Measurements from ENCODE around the gene AHCYL1. TPM values are rescaled to one million over a fixed set of nuclear protein-coding genes. Genes with fewer than 3 reads are reported as not detected.

The AHCYL1 gene
- total RNA-seq, 1 experiment from 2014 or later, result 92.0 TPM

- TF ChIP-seq EZH2 (IDR thresholded peaks at IDR 0.05), result no peak
- no peak for TF ChIP-seq SIN3A (IDR thresholded peaks at IDR 0.05; ENCODE audit: low read depth)
- TF ChIP-seq SRF (IDR thresholded peaks at IDR 0.05; ENCODE audit: low read depth), result no peak
- no peak for TF ChIP-seq ZBTB33 (IDR thresholded peaks at IDR 0.05; ENCODE audit: extremely low read depth, insufficient replicate concordance, low read length)
- TF ChIP-seq YY1 (IDR thresholded peaks at IDR 0.05; ENCODE audit: extremely low read depth, insufficient replicate concordance, low read depth, low read length), result no peak
- TF ChIP-seq REST (IDR thresholded peaks at IDR 0.05; ENCODE audit: low read depth), result no peak
- intact Hi-C loops (cut with micrococcal nuclease), result no loop called here
- peaks cover 7 to 12% of the 10 kb centered on the region in 2 experiments; a peak in 3 of 4 replicates for H3K4me1 ChIP-seq (ENCODE audit: control insufficient read depth in 1 of 2, insufficient read depth in 2 of 2, low read length in 2 of 2)
- no peaks in the 10 kb centered on the region for H3K79me2 ChIP-seq (ENCODE audit: insufficient read depth, low read length)
- H3K9me3 ChIP-seq (ENCODE audit: control insufficient read depth in 1 of 2, insufficient read depth in 1 of 2, low read depth in 1 of 2, low read length in 2 of 2), result no peaks in the 10 kb centered on the region
- ChIA-PET RAD21 (ENCODE audit: low non-redundant PET in 1 of 2, low total read pairs in 2 of 2, uncharacterized antibody in 2 of 2, unreplicated experiment in 2 of 2) (no interaction called here), POLR2A (no interaction called here), CTCF (interaction anchor here (2.5 kb wide), 1 partner anchor 23 kb away, joined by 12 read pairs; the partner anchor contains the start of gene AHCYL1)
- H3K4me2 ChIP-seq (ENCODE audit: low read length), result no peak overlapping the region
- no peak overlapping the region for H3K27ac ChIP-seq (ENCODE audit: low read depth, low read length)
- no peak overlapping the region for H3K9ac ChIP-seq (ENCODE audit: low read length)
- H3K27me3 ChIP-seq (ENCODE audit: insufficient read depth, low read length), result no peaks in the 10 kb centered on the region
- no peak for ATAC-seq
- H3K36me3 ChIP-seq (ENCODE audit: control insufficient read depth in 1 of 2, insufficient read depth in 2 of 2, low read length in 2 of 2), result no peaks in the 10 kb centered on the region
- H4K20me1 ChIP-seq (ENCODE audit: insufficient read depth), result no peaks in the 10 kb centered on the region
- DNase-seq (ENCODE audit: low read depth, low spot score), result no peak
- peak overlapping the region; percentile 63 for H2AFZ ChIP-seq (ENCODE audit: low read depth, low read length, poor library complexity, severe bottlenecking)
- no peaks in the 10 kb centered on the region for H3K9me2 ChIP-seq (ENCODE audit: insufficient read depth)
- no TSS peak for BruUV-seq (replicated peaks)
- H3K4me3 ChIP-seq (replicated peaks in 1 of 2; ENCODE audit: low read depth in 1 of 2, low read length in 2 of 2), result no peak overlapping the region
These were observed 23.8 kb upstream of the AHCYL1 start for GRCh38 chr1:109960745-109961094.
